ENCODE data around the gene C10orf53. TPM values are rescaled to one million over a fixed set of nuclear protein-coding genes. Genes with fewer than 3 reads are reported as not detected.
"Not testable (repeated sequence)": the region's sequence is repeated elsewhere in the genome, so short reads cannot be mapped to it uniquely, and the experiment has no call there.

C10orf53 gene
- total RNA-seq, 1 donor from 2014 or later: not detected

- no peak for DNase-seq (ENCODE audit: low spot score)
Measured at GRCh38 chr10:49688261-49688846, 8.9 kb downstream of the C10orf53 start.

GRCh38 chr10:49688920-49689319, 9.5 kb downstream of the C10orf53 start:
- no peak for DNase-seq (ENCODE audit: low spot score)

GRCh38 chr10:49689882-49690510, 10.5 kb downstream of the C10orf53 start:
- no peak for DNase-seq (ENCODE audit: low spot score)

GRCh38 chr10:49690698-49691356, 11.4 kb downstream of the C10orf53 start:
- DNase-seq (ENCODE audit: low spot score): no peak

- no peak for DNase-seq (ENCODE audit: low spot score)
Measured at GRCh38 chr10:49691588-49691987, 12.1 kb downstream of the C10orf53 start.

GRCh38 chr10:49694466-49694865, 15.0 kb downstream of the C10orf53 start:
- DNase-seq (ENCODE audit: low spot score): no peak

- no peak for DNase-seq (ENCODE audit: low spot score)
Measured at GRCh38 chr10:49696311-49696710, 16.9 kb downstream of the C10orf53 start.

GRCh38 chr10:49698679-49699078, 19.2 kb downstream of the C10orf53 start:
- DNase-seq (ENCODE audit: low spot score): no peak

- no peak for DNase-seq (ENCODE audit: low spot score)
Measured at GRCh38 chr10:49700211-49700610, 20.8 kb downstream of the C10orf53 start.

GRCh38 chr10:49700997-49701396, 21.5 kb downstream of the C10orf53 start:
- no peak for DNase-seq (ENCODE audit: low spot score)

GRCh38 chr10:49707585-49707984, 28.1 kb downstream of the C10orf53 start:
- DNase-seq (ENCODE audit: low spot score): no peak

GRCh38 chr10:49709934-49710333, 30.5 kb downstream of the C10orf53 start:
- no peak for DNase-seq (ENCODE audit: low spot score)

GRCh38 chr10:49710966-49711365, 31.5 kb downstream of the C10orf53 start:
- no peak for DNase-seq (ENCODE audit: low spot score)

GRCh38 chr10:49711481-49711880, 32.0 kb downstream of the C10orf53 start:
- DNase-seq (ENCODE audit: low spot score): no peak

- DNase-seq (ENCODE audit: low spot score): no peak
Measured at GRCh38 chr10:49713266-49713665, 33.8 kb downstream of the C10orf53 start.

GRCh38 chr10:49715157-49715556, 35.7 kb downstream of the C10orf53 start:
- DNase-seq (ENCODE audit: low spot score): not testable (repeated sequence)

- no peak for DNase-seq (ENCODE audit: low spot score)
Measured at GRCh38 chr10:49726593-49726992, 47.1 kb downstream of the C10orf53 start.

- no peak for DNase-seq (ENCODE audit: low spot score)
Measured at GRCh38 chr10:49733866-49734265, 54.4 kb downstream of the C10orf53 start.

GRCh38 chr10:49734676-49735075, 55.2 kb downstream of the C10orf53 start:
- DNase-seq (ENCODE audit: low spot score): no peak

GRCh38 chr10:49735161-49735560, 55.7 kb downstream of the C10orf53 start:
- DNase-seq (ENCODE audit: low spot score): no peak

- no peak for DNase-seq (ENCODE audit: low spot score)
Measured at GRCh38 chr10:49735848-49736563, 56.6 kb downstream of the C10orf53 start.

GRCh38 chr10:49736564-49737113, 57.2 kb downstream of the C10orf53 start:
- DNase-seq (ENCODE audit: low spot score): no peak

Data from ureter (tissue), 1 donor.